CD4-positive, alpha-beta T cell treated with Interferon gamma for 1 hour (primary cell): Measurements from ENCODE around the gene FAM110D.

Experiments used
- DNase-seq: peaks from one replicate; pipeline ENCODE4 v3.0.0-alpha.2; 2020

The FAM110D gene

GRCh38 chr1:26164036-26164860 is 5.4 kb downstream of the FAM110D start:
- DNase-seq = peak; percentile 27

- no peak for DNase-seq
These were observed 6.3 kb downstream of the FAM110D start for GRCh38 chr1:26164861-26165842.

GRCh38 chr1:26166719-26167281 is 7.9 kb downstream of the FAM110D start:
- no peak for DNase-seq

GRCh38 chr1:26168410-26169197 is 9.7 kb downstream of the FAM110D start, which contains the start of gene C1orf232:
Gene C1orf232, minus strand, starts transcription at chr1:26168963. Its CDS starts 464 bp downstream, at chr1:26168499.
- no peak for DNase-seq

GRCh38 chr1:26169198-26169554 is 10.3 kb downstream of the FAM110D start:
- DNase-seq = no peak

GRCh38 chr1:26169669-26170471 is 11.0 kb downstream of the FAM110D start, which contains the start of gene ZNF593:
Gene ZNF593, plus strand, starts transcription at chr1:26169908. Its CDS starts 76 bp downstream, at chr1:26169984.
- peak; percentile 90 for DNase-seq

- no peak for DNase-seq
These were observed 11.6 kb downstream of the FAM110D start for GRCh38 chr1:26170472-26170821.

GRCh38 chr1:26171084-26172072 is 12.5 kb downstream of the FAM110D start, which contains the start of gene ZNF593OS:
Gene ZNF593OS, minus strand, starts transcription at chr1:26171832. Its CDS starts 171 bp downstream, at chr1:26171661.
- DNase-seq = no peak

GRCh38 chr1:26175346-26175745 is 16.5 kb downstream of the FAM110D start:
- no peak for DNase-seq

- no peak for DNase-seq
These were observed 18.4 kb downstream of the FAM110D start, which contains the start of gene CNKSR1 for GRCh38 chr1:26177182-26177684. Gene CNKSR1, plus strand, starts transcription at chr1:26177491. Its CDS starts 57 bp downstream, at chr1:26177548.

GRCh38 chr1:26180010-26180506 is 21.2 kb downstream of the FAM110D start:
- DNase-seq = no peak

- no peak for DNase-seq
These were observed 22.9 kb downstream of the FAM110D start for GRCh38 chr1:26181586-26182382.

GRCh38 chr1:26182383-26182696 is 23.5 kb downstream of the FAM110D start:
- no peak for DNase-seq

GRCh38 chr1:26184086-26184485 is 25.2 kb downstream of the FAM110D start:
- DNase-seq = no peak

- no peak for DNase-seq
These were observed 26.0 kb downstream of the FAM110D start for GRCh38 chr1:26184883-26185282.

GRCh38 chr1:26187882-26188281 is 29.0 kb downstream of the FAM110D start:
- DNase-seq = no peak

- no peak for DNase-seq
These were observed 29.6 kb downstream of the FAM110D start for GRCh38 chr1:26188477-26188876.

GRCh38 chr1:26189331-26189730 is 30.5 kb downstream of the FAM110D start:
- DNase-seq = no peak

- no peak for DNase-seq
These were observed 30.9 kb downstream of the FAM110D start for GRCh38 chr1:26189751-26190275.
